ENCODE results near the gene NKD1.

Gene NKD1

GRCh38 chr16:50634090-50634489 is 85.9 kb downstream of the NKD1 start:
- no peak for DNase-seq (ENCODE audit: extremely low read depth, low read depth)
- no peak for TF ChIP-seq CTCF (IDR thresholded peaks at IDR 0.05; ENCODE audit: low read depth, low read length)

- no peak for DNase-seq (ENCODE audit: extremely low read depth, low read depth)
- TF ChIP-seq CTCF (IDR thresholded peaks at IDR 0.05; ENCODE audit: low read depth, low read length), result no peak
These were observed 86.8 kb downstream of the NKD1 start for GRCh38 chr16:50634947-50635346.

- TF ChIP-seq CTCF (IDR thresholded peaks at IDR 0.05; ENCODE audit: low read depth, low read length), result no peak
- no peak for DNase-seq (ENCODE audit: extremely low read depth, low read depth)
These were observed 87.6 kb downstream of the NKD1 start for GRCh38 chr16:50635505-50636392.

GRCh38 chr16:50636753-50637374 is 88.7 kb downstream of the NKD1 start:
- no peak for TF ChIP-seq CTCF (IDR thresholded peaks at IDR 0.05; ENCODE audit: low read depth, low read length)
- no peak for DNase-seq (ENCODE audit: extremely low read depth, low read depth)

GRCh38 chr16:50637716-50638602 is 89.8 kb downstream of the NKD1 start:
- TF ChIP-seq CTCF (IDR thresholded peaks at IDR 0.05; ENCODE audit: low read depth, low read length), result no peak
- DNase-seq (ENCODE audit: extremely low read depth, low read depth), result no peak

GRCh38 chr16:50638816-50639670 is 90.8 kb downstream of the NKD1 start:
- DNase-seq (ENCODE audit: extremely low read depth, low read depth), result no peak
- no peak for TF ChIP-seq CTCF (IDR thresholded peaks at IDR 0.05; ENCODE audit: low read depth, low read length)
